Measurements from ENCODE around the gene CCDC40.
A peak's percentile ranks its signal among the peaks of the same experiment; 100 is the strongest.

Gene CCDC40

DNA sequence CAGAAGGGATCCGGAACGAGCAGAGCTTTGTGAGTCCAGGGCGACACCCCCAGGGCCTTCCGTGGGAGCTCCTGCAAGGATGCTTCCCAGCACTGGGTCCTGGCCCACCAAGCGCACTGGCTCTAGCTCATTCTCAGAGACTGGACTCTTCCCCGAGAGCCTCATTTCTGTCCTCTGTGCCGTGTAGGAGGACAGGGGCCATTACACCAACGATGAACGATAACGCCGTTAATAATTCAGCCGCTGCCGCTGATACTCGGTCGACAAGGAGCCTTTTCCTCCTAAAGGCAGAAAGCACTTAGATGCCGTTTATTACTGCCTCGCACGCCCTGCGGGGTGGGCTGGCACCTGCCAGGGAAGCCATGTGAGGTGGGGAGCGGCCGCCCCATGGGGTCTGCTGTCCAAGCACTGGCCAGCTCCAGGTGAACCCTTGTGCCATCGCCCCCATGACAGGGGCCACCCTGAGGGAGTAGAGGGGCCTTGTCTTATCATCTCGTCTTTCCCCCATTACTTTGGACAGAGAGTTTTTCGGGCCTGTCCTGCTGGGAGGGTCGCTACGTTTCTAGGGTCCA, 34.3 kb upstream of the CCDC40 start:
- DNase-seq: no peak

DNA sequence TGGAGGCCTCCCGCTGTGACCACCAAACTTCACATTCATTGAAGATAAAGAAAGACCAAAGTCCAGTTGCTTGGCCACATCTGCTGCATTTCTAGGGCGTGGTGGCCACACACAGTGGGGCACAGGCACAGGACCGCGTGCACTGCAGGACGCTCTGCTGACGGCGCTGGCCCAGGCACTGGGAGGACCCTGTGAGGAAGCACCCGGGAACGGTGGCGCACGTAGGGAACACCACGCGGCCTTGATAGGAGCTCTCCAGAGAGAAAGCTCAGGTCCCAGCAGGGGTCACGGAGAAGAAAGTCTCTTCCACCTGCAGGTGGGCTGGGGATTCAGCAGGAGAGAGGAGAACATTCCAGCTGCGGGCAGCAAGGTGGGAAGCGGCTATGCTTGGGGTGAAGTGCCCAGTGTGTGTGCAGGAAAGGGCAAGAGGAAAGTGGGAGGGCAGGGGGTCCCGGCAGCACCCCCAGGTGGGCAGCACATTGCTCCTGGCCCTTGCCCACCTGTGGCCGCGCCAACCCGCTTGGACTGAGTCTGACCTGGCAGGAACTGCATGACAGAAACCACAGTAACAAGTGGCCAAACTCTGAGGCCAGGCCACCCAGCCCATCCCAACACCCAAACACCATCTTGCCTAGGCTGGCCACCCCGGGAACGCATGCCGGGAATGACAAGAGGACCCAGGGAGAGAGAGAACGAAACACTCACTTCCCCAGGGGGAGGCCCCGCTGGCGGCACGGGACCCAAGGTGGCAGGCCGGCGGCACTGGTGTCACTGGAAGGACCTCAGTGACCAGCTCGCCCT, 33.6 kb upstream of the CCDC40 start:
- DNase-seq: no peak

GRCh38 chr17:80003969-80004368, 32.5 kb upstream of the CCDC40 start:
- no peak for DNase-seq

GRCh38 chr17:80005360-80006338, 30.8 kb upstream of the CCDC40 start:
- DNase-seq: peak; percentile 36

- DNase-seq: no peak
Measured at GRCh38 chr17:80006339-80006720, 30.1 kb upstream of the CCDC40 start.

DNA sequence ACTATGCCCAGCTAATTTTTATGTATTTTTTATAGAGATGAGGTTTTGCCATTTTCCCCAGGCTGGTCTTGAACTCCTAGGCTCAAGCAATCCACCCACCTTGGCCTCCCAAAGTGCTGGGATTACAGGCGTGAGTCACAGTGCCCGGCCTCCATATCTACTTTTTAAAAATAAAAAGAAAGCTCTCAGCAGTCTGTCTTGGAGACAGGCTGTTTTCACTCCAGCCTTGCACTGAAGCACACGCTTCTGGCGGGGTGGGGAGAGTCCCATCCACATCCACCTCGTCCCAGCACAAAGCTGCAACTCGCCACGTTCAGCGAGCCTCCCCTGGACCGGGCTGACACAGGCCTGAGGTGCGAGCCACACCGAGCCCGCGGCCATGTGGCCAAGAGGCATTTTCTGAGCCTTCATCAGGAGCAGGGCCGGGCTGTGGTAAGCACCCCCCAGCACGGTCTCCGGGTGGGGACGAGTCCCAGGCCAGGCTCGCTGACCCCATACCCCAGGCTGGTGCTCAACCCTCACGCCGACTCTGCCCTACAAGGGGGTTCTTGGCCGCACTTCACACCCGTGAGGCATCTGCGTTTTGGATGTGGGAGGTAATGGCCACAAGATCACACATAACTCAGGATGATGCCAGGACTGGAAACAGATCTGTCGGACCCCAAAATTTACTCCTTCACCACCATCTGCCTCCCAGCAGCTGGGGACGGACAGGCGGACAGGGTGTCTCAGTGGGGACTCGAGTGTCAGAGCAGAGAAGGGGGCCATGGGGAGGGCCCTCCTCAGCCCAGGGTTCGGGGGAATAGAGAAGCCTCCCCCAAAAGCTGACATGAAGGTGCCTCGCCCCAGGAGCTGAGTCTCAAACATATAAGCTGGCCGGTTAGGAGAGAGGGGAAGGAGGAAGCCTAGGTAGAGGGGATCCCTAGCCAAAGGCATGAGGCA, 29.4 kb upstream of the CCDC40 start:
- no peak for DNase-seq

DNA sequence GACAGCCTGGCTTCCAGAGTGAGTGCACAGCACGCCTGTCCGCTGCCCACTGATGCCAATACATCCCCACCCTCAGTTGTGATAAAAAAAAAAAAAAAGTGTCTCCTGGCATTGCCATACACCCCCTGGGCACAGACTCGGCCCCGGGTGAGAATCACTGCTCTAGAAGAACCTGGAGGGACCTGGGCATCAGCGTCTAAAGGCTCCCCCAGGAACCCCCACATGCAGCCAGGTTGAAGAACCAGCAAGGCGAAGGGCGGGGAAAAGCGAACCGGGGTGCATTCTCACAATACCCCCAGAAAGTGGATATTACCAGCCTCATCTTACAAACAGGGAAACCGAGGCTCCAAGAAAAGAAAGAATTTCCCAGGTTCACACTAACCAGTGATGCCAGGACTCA, 28.5 kb upstream of the CCDC40 start:
- DNase-seq: no peak

GRCh38 chr17:80008383-80008840, 28.0 kb upstream of the CCDC40 start:
- peak; percentile 46 for DNase-seq

- DNase-seq: no peak
Measured at GRCh38 chr17:80008848-80009247, 27.6 kb upstream of the CCDC40 start.

DNA sequence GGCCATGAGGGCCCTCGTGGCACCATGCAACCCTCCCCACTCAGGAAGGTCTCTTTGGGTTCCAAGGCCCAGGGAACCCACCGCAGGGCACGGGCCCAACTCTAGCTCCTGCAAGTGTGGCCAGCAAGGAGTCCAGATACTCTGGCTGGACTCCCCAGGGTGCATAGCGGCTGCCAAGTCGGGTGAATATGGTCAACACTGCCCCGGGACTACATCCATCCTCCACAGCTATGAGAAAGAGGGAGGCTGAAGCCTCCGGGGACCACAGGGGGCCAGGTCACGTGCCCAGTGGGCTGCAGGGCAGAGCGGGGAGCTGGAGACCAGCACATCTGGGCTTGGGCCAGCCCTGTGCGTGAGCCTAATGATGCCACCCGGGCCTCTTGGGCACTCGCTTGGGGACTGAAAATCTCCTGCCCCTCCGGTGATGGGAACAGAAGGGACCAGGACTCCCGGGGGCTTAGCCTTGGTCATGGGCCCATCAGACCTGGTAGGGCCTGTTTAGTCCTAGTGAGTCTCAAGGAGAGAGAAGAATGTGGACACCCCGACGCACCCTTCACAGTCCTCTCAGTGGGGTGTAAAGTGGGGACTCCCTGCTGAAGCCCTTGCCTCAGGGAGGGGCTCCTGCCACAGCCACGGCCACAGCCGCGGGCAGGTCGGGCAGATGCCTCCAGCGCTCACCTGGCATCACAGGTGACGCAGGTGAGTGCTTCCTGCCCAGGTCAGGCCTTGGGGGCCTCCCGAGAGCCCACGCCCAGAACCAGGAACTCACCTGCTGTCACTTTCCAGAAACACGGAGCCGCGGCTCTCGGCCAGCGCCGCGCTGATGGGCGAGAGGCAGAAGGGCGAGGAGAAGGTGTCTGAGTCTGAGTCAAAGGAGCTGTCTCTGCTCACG, 26.8 kb upstream of the CCDC40 start:
- no peak for DNase-seq

DNA sequence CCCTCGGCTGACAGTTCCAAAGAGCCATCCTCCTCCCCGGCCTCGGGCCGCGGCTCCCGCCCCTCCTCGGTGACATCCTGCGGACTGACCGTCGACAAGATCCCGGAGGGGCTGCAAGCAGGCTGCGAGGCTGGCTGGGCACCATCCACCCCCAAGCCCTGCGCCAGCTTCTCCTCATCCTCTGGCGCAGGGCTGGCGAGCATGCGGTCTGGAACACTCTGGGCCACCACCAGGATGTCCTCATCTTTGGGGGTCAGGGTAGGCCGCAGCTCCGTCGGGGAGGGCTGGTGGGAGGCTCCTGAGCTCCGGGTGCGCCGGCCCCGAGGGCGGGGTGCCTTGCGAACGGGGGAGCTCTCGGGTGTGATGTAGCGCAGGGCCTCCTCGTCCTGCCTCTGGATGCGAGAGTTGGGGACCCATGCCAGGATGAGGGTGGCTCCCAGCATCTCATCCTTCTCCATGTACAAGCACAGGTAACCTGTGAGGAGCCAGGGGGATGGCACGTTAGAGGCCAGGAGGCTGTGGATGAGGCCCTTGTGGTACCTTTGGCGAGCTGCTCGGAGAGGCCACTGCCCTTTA, 26.1 kb upstream of the CCDC40 start:
- DNase-seq: no peak

DNA sequence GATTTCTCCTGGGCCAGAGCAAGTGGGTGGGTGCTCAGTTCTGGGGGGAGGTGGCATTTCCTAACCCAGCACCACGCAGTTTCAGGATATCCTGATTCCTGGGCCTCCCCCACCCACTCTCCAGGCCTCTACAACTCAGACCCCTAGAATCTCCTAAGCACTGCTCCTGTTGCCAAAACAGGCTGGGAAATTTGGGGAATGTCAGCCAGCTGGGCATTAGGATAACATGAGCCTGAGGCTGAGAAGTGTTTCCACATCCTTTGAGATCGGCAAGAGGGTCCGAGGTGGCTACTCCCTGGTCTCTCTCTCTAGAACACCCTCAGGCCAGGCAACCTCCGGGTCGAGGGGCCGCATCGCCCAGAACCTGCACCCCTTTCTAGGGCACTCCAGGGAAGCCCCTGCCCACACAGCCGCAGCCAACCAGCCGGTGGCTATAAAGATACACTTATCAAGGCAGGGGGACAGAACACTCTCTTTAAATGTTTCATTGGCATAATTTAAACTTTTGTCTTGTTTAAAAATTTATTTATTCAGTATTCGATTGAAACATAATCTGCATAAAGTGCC, 24.4 kb upstream of the CCDC40 start:
- no peak for DNase-seq

DNA sequence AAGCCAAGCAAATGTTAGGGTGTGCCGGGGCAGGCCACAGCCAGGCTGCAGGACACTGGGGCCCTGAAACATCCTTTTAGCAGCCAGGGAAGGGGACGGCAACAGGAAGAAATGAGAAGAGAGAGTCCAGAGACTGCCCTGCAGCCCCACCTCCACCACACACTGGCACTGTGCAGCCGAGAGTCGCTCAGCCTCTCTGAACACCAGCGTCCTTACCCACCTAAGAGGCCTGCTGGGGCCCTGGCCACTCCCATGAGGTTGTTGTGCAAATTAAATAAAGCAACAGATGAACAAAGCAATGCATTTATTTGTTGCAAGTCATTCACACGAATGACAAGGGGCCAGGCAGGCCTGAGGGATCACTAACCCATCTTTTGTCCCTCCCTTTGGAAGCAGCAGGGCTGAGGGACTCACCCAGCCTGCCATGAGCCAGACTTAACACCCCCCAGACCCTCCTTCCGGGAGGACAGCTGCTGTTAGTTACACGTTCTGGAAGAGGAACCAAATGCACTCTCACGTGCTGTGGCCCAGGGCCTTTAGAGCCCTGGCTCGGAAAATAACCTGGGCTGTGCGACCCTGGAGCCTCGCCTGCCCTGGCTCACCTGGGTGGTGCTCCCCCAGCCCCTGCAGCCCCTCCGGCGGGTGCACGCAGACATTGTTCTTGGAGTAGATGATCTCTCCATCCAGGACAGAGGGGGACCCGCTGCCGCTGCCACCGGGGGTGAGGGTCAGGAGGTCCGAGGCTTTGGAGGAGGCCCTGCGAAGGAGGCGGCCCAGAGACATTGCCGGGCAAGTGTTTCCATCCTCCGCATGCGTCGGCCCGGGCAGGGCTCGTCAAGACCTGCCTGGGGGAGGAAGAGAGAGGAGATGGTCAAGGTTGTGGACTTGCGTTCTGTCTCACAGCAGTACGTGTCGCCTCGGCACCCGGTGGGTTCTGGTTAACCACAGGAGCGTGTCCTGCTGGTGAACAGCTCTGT, 23.4 kb upstream of the CCDC40 start:
- no peak for DNase-seq

DNA sequence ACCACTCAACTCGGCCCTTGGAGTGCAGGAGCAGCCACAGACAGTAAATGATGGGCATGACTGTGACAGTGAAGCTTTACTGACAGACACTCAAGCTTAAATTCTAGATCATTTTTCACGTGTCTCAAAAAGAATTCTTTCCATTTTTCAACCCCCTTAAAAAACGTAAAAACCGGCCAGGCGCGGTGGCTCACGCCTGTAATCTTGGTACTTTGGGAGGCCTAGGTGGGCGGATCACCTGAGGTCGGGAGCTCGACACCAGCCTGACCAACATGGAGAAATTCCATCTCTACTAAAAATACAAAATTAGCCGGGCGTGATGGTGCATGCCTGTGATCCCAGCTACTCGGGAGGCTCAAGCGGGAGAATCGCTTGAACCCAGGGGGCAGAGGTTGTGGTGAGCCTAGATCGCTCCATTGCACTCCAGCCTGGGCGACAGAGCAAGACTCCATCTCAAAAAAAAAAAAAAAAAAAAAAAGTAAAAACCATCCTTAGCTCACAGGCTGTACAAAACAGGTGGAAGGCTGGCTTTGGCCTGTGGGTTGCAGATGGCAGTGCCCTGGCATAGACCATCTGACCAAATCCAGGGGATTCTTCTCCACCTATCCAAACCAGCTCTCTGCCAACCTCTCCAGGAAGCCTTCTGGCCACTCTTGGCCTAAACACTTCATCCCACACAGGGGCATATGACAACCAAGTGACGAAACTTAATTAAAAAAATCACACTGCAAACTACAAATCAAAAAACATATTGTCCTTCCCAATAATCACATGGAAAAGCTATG, 19.0 kb upstream of the CCDC40 start:
- DNase-seq: no peak

- DNase-seq: no peak
Measured at GRCh38 chr17:80018917-80019651, 17.4 kb upstream of the CCDC40 start.

DNA sequence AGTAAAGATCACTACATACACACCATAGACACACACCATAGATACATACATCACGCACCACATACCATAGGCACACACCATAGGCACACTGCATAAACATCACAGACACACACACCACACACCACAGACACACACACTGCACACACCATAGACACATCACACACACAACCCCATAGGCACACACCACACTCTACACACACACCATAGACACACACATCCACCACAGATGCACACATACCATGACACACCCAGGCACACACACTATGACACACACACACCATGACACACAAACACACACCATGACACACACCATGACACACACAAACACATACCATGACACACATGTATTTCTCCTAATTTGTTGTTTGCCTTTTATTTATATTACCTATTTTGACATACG, 14.8 kb upstream of the CCDC40 start:
- no peak for DNase-seq

DNA sequence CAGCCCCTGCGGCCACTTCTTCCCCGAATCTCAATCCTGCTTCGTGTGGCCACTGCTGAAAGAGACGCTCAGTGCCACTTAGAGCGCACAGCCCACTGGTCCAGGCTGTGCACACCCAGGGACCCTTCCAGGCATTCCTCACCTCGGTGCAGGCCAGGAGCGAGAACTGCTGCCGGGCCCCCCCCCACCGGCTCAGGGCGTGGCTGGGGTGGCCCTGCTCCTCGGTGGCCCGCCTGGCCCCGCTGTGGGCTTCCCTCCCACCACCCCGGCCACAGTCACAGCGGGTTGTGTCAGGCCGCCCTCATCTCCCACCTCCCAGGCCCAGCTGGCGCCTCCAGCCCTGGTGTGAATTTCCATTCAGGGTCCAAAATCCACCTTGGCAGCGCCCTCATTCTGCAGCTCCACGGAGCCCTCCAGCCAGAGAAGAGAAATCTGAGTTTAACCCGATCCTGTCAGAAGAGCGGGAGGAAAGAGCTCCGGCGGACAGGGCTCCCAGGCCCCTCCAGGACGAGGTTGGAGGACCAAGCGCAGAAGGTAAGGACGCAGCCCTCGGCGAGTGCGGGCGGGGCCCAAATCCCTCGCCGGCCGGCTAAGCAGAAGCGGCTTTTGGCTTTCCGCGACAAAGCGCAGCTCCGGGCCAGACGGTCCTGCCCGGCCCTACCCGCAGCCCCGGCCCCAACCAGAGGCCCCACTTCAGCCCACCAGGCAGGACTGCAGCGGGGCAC, 12.8 kb upstream of the CCDC40 start:
- no peak for DNase-seq
